ENCODE data around the gene PLPPR1. TPM values are rescaled to one million over a fixed set of nuclear protein-coding genes. Genes with fewer than 3 reads are reported as not detected.
"Not testable (repeated sequence)": the region's sequence is repeated elsewhere in the genome, so short reads cannot be mapped to it uniquely, and the experiment has no call there.

The PLPPR1 gene
- total RNA-seq, 4 donors from 2014 or later: 0.60 to 0.68 TPM; not detected in 2

DNA sequence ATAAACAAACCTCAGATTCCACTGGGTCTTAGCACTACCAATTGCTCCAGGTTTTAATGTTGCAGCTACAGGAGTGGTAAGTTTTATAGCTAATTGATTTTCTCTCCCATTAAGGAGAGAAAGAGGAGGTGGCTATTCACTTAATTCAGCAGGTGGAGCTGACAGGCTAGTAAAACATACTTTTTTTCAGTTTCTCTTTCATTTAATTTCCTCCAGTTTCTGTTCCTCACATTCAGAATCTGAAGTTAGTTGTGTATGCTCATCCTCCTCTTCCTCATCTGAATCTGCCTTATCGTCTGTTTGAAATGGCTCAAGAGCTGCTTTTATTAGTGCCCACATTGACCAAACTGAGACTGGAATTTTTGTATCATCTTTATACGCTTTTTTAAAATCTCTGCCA, 98.0 kb downstream of the PLPPR1 start:
- intact Hi-C loops (cut with DNase I; ENCODE audit: low total_unique reads): no loop called here
- no peaks in the 10 kb centered on the region for H3K4me1 ChIP-seq
- WGBS, 2 donors (ENCODE audit: low coverage in 1 of 2): 40 to 45% methylated on average over 2 of the region's 2 CpGs
- no peaks in the 10 kb centered on the region for H3K9me3 ChIP-seq
- TF ChIP-seq, protein P1, sequence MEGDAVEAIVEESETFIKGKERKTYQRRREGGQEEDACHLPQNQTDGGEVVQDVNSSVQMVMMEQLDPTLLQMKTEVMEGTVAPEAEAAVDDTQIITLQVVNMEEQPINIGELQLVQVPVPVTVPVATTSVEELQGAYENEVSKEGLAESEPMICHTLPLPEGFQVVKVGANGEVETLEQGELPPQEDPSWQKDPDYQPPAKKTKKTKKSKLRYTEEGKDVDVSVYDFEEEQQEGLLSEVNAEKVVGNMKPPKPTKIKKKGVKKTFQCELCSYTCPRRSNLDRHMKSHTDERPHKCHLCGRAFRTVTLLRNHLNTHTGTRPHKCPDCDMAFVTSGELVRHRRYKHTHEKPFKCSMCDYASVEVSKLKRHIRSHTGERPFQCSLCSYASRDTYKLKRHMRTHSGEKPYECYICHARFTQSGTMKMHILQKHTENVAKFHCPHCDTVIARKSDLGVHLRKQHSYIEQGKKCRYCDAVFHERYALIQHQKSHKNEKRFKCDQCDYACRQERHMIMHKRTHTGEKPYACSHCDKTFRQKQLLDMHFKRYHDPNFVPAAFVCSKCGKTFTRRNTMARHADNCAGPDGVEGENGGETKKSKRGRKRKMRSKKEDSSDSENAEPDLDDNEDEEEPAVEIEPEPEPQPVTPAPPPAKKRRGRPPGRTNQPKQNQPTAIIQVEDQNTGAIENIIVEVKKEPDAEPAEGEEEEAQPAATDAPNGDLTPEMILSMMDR (IDR thresholded peaks at IDR 0.05): no peak
- no peak for TF ChIP-seq POLR2AphosphoS5 (IDR thresholded peaks at IDR 0.05)
- no peak for TF ChIP-seq POLR2A (IDR thresholded peaks at IDR 0.05)
- TF ChIP-seq EP300 (IDR thresholded peaks at IDR 0.05; ENCODE audit: low read depth): no peak
- no peak overlapping the region for H3K27ac ChIP-seq
- H3K27me3 ChIP-seq: no peaks in the 10 kb centered on the region
- H3K36me3 ChIP-seq: no peaks in the 10 kb centered on the region
- H3K4me3 ChIP-seq: no peak overlapping the region
- in situ Hi-C loops (cut with MboI; ENCODE audit: low pct_ligation_motif_present in 1 of 4, low pct_unique_long_range_greater_than_20kb in 1 of 4, low sequenced_read_pairs in 3 of 4): loop anchor here in 1 of 4 donors (10.0 kb wide), 1 partner anchor 62 kb away; no protein-coding TSS in a partner anchor
- DNase-seq: no peak

DNA sequence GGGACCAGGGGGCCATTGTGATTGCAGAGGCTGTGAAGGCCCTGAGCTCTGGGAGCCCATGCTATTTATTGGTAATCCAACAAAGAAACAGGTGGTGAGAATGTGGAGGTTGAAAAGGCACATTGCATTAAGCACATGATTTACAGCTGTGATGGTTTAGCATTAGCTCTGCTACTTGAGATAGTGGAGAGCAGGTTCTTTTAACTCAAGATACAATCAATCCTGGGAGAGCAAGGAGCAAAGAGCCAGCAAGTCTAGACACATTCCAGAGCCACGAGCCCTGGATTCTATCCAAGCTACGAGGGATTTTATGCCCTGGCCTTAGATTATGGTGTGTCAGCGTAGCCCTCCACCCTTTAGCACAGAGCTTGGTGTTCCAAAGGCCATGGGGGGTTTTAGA, 98.8 kb downstream of the PLPPR1 start:
- H3K27ac ChIP-seq; H3K4me1 ChIP-seq; H3K9me3 ChIP-seq; H3K36me3 ChIP-seq; DNase-seq; intact Hi-C loops (cut with DNase I; ENCODE audit: low total_unique reads); H3K4me3 ChIP-seq; H3K27me3 ChIP-seq: not testable (repeated sequence)
- 41 to 61% methylated on average over 3 of the region's 3 CpGs for WGBS, 2 donors (ENCODE audit: low coverage in 1 of 2)
- in situ Hi-C loops (cut with MboI; ENCODE audit: low pct_ligation_motif_present in 1 of 4, low pct_unique_long_range_greater_than_20kb in 1 of 4, low sequenced_read_pairs in 3 of 4): loop anchor here in 1 of 4 donors (10.0 kb wide), 1 partner anchor 63 kb away; no protein-coding TSS in a partner anchor

DNA sequence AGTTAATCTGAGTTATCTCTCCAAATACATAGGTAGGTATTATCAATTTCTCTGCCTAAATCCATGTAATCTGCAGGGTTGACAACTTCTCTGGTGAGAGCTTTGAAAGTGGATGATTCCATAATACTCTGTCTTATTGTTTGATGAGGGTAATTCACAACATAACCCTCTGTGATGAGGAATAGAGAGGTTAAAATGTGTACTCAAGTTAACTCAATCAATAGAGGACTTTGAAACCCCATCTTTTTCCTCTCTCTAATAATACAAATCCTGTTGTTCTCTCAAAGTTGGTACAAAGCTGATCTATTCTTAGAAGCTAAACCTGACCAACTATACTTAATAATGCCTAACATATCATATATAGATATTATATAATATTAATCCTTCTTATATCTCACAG, 100.1 kb downstream of the PLPPR1 start:
- Histone ChIP-seq H3K36me3 (no peaks in the 10 kb centered on the region), H3K27ac (no peak overlapping the region), H3K27me3 (no peaks in the 10 kb centered on the region), H3K4me1 (no peaks in the 10 kb centered on the region), H3K4me3 (no peak overlapping the region), H3K9me3 (no peaks in the 10 kb centered on the region)
- intact Hi-C loops (cut with DNase I; ENCODE audit: low total_unique reads): no loop called here
- no peak for TF ChIP-seq EP300 (IDR thresholded peaks at IDR 0.05; ENCODE audit: low read depth)
- no peak for TF ChIP-seq POLR2AphosphoS5 (IDR thresholded peaks at IDR 0.05)
- TF ChIP-seq POLR2A (IDR thresholded peaks at IDR 0.05): no peak
- TF ChIP-seq, protein P1 (IDR thresholded peaks at IDR 0.05): no peak
- no peak for DNase-seq
- in situ Hi-C loops (cut with MboI; ENCODE audit: low pct_ligation_motif_present in 1 of 4, low pct_unique_long_range_greater_than_20kb in 1 of 4, low sequenced_read_pairs in 3 of 4): loop anchor here in 1 of 4 donors (10.0 kb wide), 1 partner anchor 64 kb away; no protein-coding TSS in a partner anchor

DNA sequence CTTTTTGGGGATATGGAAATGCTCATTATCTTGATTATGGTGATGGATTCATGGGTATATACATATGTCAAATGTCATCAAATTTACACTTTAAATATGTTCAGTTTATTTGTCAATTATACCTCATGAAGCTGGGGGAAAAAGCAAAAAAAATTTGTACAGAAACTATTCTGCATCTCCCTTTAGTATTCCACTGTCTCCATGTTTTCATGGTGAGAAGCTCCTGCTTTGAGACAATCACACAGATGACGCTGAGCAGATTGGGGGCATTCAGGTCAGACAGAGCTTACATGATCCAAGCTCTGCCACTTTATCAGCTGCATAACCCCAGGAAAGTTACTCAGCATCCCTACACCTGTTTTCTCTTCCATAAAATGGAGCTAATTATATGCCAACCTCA, 101.5 kb downstream of the PLPPR1 start:
- WGBS, 2 donors (ENCODE audit: low coverage in 1 of 2): 73% methylated on average over 1 of the region's 1 CpG; no CpG with 5 or more reads in 1 of the 2 donors

More for the DNA sequence above, 101.5 kb downstream of the PLPPR1 start:
- no peaks in the 10 kb centered on the region for H3K4me1 ChIP-seq
- TF ChIP-seq POLR2AphosphoS5 (IDR thresholded peaks at IDR 0.05) (no peak), EP300 (IDR thresholded peaks at IDR 0.05; ENCODE audit: low read depth) (no peak), POLR2A (IDR thresholded peaks at IDR 0.05) (no peak)
- TF ChIP-seq, protein P1 (IDR thresholded peaks at IDR 0.05): no peak
- in situ Hi-C loops (cut with MboI; ENCODE audit: low pct_ligation_motif_present in 1 of 4, low pct_unique_long_range_greater_than_20kb in 1 of 4, low sequenced_read_pairs in 3 of 4) (loop anchor here in 1 of 4 donors (10.0 kb wide), 1 partner anchor 55 kb away; no protein-coding TSS in a partner anchor), intact Hi-C loops (cut with DNase I; ENCODE audit: low total_unique reads) (no loop called here)
- H3K4me3 ChIP-seq: no peak overlapping the region
- no peaks in the 10 kb centered on the region for H3K9me3 ChIP-seq
- H3K27me3 ChIP-seq: no peaks in the 10 kb centered on the region
- H3K27ac ChIP-seq: no peak overlapping the region
- no peak for DNase-seq
- H3K36me3 ChIP-seq: no peaks in the 10 kb centered on the region

Data from transverse colon (tissue), 4 donors.